Measurements from ENCODE around the gene MRPL2.
"Not testable (repeated sequence)": the region's sequence is repeated elsewhere in the genome, so short reads cannot be mapped to it uniquely, and the experiment has no call there.

The MRPL2 gene

GRCh38 chr6:43052225-43052841 is 6.9 kb downstream of the MRPL2 start:
- DNase-seq, result no peak

GRCh38 chr6:43050981-43051380 is 8.3 kb downstream of the MRPL2 start:
- no peak for DNase-seq

GRCh38 chr6:43047998-43048397 is 11.2 kb downstream of the MRPL2 start:
- DNase-seq, result no peak

DNA sequence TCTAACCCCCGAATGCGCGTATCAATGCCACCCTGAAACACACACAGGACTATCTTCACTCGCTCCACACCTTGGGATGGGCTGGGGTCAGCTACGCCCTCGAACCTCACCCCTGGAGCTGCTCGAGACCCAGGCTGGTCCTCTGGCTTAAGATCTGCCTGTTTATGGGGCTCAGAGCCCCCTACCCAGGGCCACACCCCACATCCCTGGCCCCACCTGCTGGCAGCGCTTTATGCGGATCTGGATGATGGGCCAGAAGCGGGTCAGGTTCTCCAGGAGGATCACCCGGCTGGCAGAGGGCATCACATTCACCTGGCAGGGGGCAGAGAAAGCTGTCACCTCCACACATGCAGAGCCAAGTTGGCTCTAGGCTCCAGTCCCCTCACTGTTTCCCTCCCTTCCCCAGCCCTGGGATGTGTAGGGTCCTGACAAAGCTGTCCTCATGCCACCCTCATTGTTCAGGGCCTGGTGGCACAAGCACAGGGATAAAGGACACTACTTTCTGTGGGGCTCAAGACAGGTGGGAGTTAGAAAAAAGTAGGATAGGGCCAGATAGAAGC is 13.8 kb downstream of the MRPL2 start:
- DNase-seq, result no peak

- no peak for DNase-seq
Measured at GRCh38 chr6:43043310-43043709, 15.9 kb downstream of the MRPL2 start.

DNA sequence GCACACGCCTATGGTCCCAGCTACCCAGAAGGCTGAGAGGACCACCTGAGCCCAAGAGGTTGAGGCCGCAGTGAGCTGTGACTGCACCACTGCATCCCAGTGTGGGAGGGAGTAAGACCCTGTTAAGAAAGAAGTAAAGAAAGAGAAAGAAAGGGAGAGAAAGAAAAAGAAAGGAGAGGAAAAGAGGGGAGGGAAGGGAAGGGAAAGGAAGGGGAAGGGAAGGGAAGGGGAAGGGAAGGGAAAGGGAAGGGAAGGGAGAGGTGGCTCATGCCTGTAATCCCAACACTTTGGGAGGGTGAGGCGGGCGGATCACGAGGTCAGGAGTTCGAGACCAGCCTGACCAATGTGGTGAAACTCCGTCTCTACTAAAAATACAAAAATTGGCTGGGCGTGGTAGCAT is 17.8 kb downstream of the MRPL2 start:
- not testable (repeated sequence) for DNase-seq

DNA sequence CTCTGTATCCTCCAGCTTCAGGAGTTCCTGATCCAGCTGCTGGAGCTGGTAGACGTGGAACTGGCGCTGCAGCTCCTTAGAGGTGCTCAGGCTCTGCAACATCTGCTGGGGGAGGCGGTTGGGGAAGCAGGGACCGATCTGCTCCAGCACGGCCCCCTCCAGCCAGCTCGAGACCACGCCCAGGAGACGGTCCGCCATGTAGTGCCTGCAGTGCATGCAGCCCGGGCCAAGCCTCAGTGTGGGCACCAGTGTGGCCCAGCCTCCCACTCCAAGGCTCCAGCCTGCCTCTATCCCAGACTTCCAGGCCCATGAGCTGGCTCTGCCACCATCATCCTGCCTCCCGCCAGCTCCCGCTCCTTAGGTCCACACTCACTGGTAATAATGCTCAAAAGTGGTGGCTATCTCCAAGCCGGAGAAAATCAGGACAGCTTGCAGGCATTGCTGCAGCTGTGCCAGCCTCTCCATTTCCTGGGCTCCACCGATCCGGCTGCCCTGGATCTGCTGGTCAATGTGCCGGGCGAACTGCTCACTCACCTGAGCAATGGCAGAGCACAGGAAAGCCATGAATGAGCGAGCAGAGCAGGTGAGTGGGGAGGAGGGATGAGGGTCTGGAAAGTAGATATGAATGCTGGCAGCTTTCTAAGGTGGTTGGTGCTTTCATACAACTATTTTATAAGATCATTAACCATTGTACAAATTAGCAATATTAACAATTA is 18.5 kb downstream of the MRPL2 start:
- no peak for DNase-seq

- DNase-seq, result no peak
Measured at GRCh38 chr6:43038727-43039126, 20.5 kb downstream of the MRPL2 start.

DNA sequence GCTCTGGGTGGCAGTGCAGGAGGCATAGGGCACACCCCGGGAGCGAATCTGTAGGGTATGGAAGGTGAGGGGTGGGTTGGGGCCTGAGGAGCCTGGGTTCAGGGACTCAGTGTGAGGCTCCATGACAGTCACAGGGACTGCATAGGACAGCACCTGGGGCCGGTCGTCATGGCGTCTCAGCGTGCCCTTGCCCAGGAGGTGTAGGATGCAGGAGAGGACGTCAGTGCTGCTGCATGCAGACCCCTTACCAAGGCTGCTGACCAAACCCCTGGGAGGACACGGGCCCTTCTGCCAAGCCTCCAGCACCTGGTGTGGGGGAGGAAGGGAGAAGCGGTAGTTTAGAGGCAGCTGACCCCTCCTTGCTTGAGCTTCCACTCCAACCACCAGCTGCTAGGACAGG is 21.5 kb downstream of the MRPL2 start:
- no peak for DNase-seq

GRCh38 chr6:43037197-43037596 is 22.0 kb downstream of the MRPL2 start:
- DNase-seq, result no peak

DNA sequence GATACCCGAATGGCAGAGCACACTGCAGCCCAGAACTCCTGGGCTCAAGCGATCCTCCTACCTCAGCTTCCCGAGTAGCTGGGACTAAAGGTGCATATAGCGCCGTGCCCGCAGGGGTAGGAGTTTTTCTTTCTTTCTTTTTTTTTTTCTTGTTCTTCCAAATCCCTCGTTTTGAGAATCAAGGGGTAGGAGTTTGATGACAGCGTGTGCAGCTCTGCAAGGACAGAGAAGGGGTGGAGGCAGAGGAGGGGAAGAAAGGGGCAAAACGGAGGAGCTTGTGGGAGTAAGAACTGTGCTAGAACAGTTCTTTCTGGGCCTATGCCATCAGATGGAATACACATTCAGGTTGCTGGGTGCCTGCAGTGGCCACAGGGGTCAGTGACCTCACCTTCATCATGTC is 22.5 kb downstream of the MRPL2 start:
- no peak for DNase-seq

GRCh38 chr6:43035495-43036194 is 23.6 kb downstream of the MRPL2 start:
- no peak for DNase-seq

DNA sequence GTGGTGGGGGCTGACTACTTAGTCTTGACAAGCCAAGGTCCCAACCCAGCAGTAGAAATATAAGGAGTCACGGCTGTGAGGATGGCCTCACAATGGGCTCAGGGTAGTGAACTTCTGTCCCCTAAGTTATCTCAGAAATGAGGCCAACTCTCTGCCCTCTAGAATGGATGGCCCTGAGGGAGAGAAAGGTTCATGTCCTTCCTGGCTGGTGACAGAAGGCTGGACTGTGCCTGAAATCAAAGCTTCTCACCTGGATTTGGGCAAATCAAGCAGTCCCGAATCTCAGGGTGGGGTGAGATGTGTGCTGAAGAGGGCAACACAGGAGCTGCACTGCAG is 25.1 kb downstream of the MRPL2 start:
- no peak for DNase-seq

DNA sequence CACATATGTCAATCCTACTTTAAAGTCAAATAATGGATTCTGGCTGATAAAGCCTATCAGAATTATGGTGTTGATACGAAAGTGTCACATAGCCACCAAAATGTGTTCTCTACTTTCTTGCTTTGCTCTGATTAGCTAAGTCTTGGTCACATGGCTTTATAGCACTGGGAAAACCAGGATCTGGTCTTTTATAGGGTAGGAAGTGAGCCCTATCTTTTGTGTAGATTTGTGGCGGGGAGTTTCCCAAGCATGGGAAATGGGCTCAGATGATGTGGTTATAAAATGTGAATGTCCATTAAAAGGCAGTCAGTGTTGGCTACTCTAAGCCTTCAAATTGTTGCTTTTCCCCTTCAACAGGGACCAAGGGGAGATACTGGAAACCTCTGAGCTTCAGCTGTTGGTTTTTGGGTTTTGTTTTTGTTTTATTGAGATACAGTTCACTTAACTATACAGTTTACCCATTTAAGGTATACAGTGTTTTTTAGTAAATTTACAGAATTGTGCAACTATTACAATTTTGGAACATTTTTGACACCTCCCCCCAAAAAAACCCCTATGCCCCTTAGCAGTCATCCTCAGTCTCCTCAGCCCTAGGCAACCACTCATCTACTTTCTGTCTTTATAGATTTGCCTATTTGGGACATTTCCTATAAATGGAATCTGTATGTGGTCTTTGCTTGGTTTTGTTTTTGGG is 25.6 kb downstream of the MRPL2 start:
- DNase-seq, result no peak

DNA sequence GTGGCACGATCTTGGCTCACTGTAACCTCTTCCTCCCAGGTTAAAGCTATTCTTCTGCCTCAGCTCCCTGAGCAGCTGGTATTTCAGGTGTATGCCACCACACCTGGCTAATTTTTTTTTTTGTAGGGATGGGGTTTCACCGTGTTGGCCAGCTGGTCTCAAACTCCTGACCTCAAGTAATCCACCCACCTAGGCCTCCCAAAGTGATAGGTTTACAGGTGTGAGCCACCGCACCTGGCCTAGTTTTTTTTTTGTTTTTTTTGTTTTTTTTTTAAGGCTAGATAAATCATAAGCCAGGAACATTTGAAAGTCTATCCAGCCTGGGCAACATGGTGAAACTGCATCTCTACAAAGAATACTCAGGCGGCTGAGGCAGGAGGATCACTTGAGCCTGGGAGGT is 26.9 kb downstream of the MRPL2 start:
- DNase-seq, result no peak

- no peak for DNase-seq
Measured at GRCh38 chr6:43029120-43029519, 30.1 kb downstream of the MRPL2 start.

DNA sequence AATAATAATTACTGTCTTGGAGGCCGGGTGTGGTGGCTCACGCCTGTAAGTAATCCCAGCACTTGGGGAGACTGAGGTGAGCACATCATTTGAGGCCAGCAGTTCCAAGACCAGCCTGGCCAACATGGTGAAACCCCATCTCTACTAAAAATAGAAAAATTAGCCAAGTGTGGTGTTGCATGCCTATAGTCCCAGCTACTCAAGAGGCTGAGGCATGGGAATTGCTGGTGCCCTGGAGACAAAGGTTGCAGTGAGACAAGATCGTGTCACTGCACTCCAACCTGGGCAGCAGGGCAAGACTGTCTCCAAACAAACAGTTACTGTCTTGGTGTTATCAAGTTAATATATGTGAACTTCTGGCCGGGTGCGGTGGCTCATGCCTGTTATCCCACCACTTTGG is 32.9 kb downstream of the MRPL2 start:
- DNase-seq, result no peak

- DNase-seq, result no peak
Measured at GRCh38 chr6:43024436-43024835, 34.8 kb downstream of the MRPL2 start.

GRCh38 chr6:43021270-43022047 is 37.8 kb downstream of the MRPL2 start, which contains the start of gene RRP36:
TSS of gene RRP36 (plus strand) at chr6:43021623. CDS start at chr6:43021655, 32 bp downstream.
- peak; percentile 59 for DNase-seq

DNA sequence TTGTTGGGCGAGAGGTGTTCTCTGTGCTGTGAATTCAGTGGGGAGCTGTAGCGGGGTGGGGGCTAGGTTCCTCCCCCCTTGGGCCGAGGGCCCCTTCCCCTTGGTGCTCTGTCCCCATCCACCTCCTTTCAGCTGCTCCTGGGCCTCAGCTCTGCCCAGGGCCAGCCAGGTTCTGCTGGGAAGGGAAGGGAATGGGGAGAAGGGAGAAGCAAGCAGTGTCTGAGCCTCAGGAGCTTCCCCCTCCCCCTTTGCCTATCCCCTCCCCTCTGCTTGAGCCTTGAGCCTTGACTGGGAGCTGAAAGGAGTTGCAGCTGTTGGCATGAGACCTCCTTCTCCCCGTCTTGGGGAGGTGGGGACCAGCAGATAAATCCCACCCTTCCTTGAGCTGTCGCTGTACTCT is 38.4 kb downstream of the MRPL2 start:
- DNase-seq, result no peak

- DNase-seq, result no peak
Measured at GRCh38 chr6:43020052-43020705, 39.1 kb downstream of the MRPL2 start.

GRCh38 chr6:43019152-43019551 is 40.1 kb downstream of the MRPL2 start:
- no peak for DNase-seq
